Measurements from ENCODE around the gene STMN3.

STMN3 gene

GRCh38 chr20:63698739-63699465, 45.7 kb upstream of the STMN3 start:
- Histone ChIP-seq H3K4me3 (peak overlapping the region; percentile 31), H3K27ac (peak overlapping the region; percentile 18 to 83)
- TF ChIP-seq, protein P1, sequence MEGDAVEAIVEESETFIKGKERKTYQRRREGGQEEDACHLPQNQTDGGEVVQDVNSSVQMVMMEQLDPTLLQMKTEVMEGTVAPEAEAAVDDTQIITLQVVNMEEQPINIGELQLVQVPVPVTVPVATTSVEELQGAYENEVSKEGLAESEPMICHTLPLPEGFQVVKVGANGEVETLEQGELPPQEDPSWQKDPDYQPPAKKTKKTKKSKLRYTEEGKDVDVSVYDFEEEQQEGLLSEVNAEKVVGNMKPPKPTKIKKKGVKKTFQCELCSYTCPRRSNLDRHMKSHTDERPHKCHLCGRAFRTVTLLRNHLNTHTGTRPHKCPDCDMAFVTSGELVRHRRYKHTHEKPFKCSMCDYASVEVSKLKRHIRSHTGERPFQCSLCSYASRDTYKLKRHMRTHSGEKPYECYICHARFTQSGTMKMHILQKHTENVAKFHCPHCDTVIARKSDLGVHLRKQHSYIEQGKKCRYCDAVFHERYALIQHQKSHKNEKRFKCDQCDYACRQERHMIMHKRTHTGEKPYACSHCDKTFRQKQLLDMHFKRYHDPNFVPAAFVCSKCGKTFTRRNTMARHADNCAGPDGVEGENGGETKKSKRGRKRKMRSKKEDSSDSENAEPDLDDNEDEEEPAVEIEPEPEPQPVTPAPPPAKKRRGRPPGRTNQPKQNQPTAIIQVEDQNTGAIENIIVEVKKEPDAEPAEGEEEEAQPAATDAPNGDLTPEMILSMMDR (IDR thresholded peaks at IDR 0.05), result no peak
- peak; percentile 81 for DNase-seq (ENCODE audit: low spot score)

GRCh38 chr20:63697868-63698545, 44.8 kb upstream of the STMN3 start:
- TF ChIP-seq, protein P1 (IDR thresholded peaks at IDR 0.05), result no peak

DNA sequence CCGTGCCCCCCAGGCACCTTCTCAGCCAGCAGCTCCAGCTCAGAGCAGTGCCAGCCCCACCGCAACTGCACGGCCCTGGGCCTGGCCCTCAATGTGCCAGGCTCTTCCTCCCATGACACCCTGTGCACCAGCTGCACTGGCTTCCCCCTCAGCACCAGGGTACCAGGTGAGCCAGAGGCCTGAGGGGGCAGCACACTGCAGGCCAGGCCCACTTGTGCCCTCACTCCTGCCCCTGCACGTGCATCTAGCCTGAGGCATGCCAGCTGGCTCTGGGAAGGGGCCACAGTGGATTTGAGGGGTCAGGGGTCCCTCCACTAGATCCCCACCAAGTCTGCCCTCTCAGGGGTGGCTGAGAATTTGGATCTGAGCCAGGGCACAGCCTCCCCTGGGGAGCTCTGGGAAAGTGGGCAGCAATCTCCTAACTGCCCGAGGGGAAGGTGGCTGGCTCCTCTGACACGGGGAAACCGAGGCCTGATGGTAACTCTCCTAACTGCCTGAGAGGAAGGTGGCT, 44.2 kb upstream of the STMN3 start:
- Histone ChIP-seq H3K4me3 (peak overlapping the region; percentile 47), H3K27ac (no peak overlapping the region)
- TF ChIP-seq, protein P1 (IDR thresholded peaks at IDR 0.05), result no peak
- no peak for DNase-seq (ENCODE audit: low spot score)

More at GRCh38 chr20:63697868-63698545, 44.8 kb upstream of the STMN3 start:
- DNase-seq (ENCODE audit: low spot score), result no peak
- no peak overlapping the region for H3K4me3 ChIP-seq
- H3K27ac ChIP-seq, result no peak overlapping the region

- DNase-seq (ENCODE audit: low spot score), result peak; percentile 73
- H3K27ac ChIP-seq, result peak within 1 kb of the TSS in 1 of 2 donors; percentile 56
- TF ChIP-seq, protein P1 (IDR thresholded peaks at IDR 0.05), result no peak
- peak within 1 kb of the TSS; percentile 47 for H3K4me3 ChIP-seq
Measured at GRCh38 chr20:63696628-63697356, 43.6 kb upstream of the STMN3 start, which contains the start of gene TNFRSF6B. Gene TNFRSF6B (plus strand): TSS chr20:63696652. CDS start chr20:63696768, 116 bp downstream.

- TF ChIP-seq, protein P1 (IDR thresholded peaks at IDR 0.05), result no peak
- no peak for DNase-seq (ENCODE audit: low spot score)
- Histone ChIP-seq H3K27ac (peak overlapping the region in 1 of 2 donors; percentile 56), H3K4me3 (peak overlapping the region; percentile 47)
Measured at GRCh38 chr20:63696306-63696627, 43.0 kb upstream of the STMN3 start.

- H3K27ac ChIP-seq, result peak overlapping the region in 1 of 2 donors; percentile 56
- H3K4me3 ChIP-seq, result no peak overlapping the region
- DNase-seq (ENCODE audit: low spot score), result peak; percentile 70
- TF ChIP-seq, protein P1 (IDR thresholded peaks at IDR 0.05), result no peak
Measured at GRCh38 chr20:63695424-63696305, 42.4 kb upstream of the STMN3 start.
